ENCODE results near the gene CUX1. TPM values are rescaled to one million over a fixed set of nuclear protein-coding genes. Genes with fewer than 3 reads are reported as not detected.

The CUX1 gene
- total and polyA plus RNA-seq, 10 of the 15 experiments (the other 5 are each of a cell fraction or from before 2014, with no cell fraction given): 6.1 to 48.6 (median 25.9) TPM

GRCh38 chr7:102004848-102005247, 187.4 kb downstream of the CUX1 start:
- Histone ChIP-seq H2AFZ (ENCODE audit: control insufficient read depth, low read depth, low read length) (no peak overlapping the region), H3K27ac (ENCODE audit: control insufficient read depth, insufficient read depth) (no peak overlapping the region), H3K9ac (ENCODE audit: control insufficient read depth, insufficient read depth, low read length) (no peak overlapping the region), H4K20me1 (ENCODE audit: control insufficient read depth, insufficient read depth) (no peaks in the 10 kb centered on the region), H3K36me3 (ENCODE audit: control insufficient read depth in 2 of 2, insufficient read depth in 2 of 2, low read length in 1 of 2) (peaks cover 1 to 3% of the 10 kb centered on the region in 2 experiments; a peak in 2 of 4 replicates), H3K4me3 (no peak overlapping the region), H3K9me3 (replicated peaks; ENCODE audit: control insufficient read depth, insufficient read depth, low read length) (no peaks in the 10 kb centered on the region), H3K27me3 (replicated peaks in 1 of 2; ENCODE audit: control insufficient read depth in 2 of 2, insufficient read depth in 2 of 2, low read length in 1 of 2) (no peaks in the 10 kb centered on the region), H3K4me2 (ENCODE audit: control insufficient read depth, insufficient read depth) (no peak overlapping the region), H3K4me1 (ENCODE audit: control insufficient read depth, insufficient read depth, low read length) (peaks cover 13% of the 10 kb centered on the region), H3K79me2 (ENCODE audit: control insufficient read depth, insufficient read depth, low read length) (peaks cover 1% of the 10 kb centered on the region; the same call in 1 of the 2 replicates)
- WGBS (ENCODE audit: insufficient coverage, insufficient replicate concordance, low lambda C conversion rate, missing lambda C conversion rate): 90% methylated on average over 7 of the region's 7 CpGs
- ChIA-PET SMC1A (ENCODE audit: uncharacterized antibody, unreplicated experiment) (interaction anchor here (1.6 to 4.6 kb wide), 2 partner anchors 9 to 13 kb away, joined by 4 to 22 read pairs; no protein-coding TSS in a partner anchor), RAD21 (ENCODE audit: unreplicated experiment) (interaction anchor here (1.6 kb wide), 1 partner anchor 13 kb away, joined by 8 read pairs; no protein-coding TSS in a partner anchor), CTCF (interaction anchor here (2.3 kb wide), 1 partner anchor 13 kb away, joined by 8 read pairs; no protein-coding TSS in a partner anchor), POLR2A (no interaction called here)
- TF ChIP-seq LARP7 (IDR thresholded peaks at IDR 0.05): no peak
- TF ChIP-seq IRF3 (IDR thresholded peaks at IDR 0.05): no peak
- no peak for TF ChIP-seq USF2 (IDR thresholded peaks at IDR 0.05; ENCODE audit: borderline replicate concordance, low read depth, low read length)
- TF ChIP-seq SIN3A (IDR thresholded peaks at IDR 0.05; ENCODE audit: low read depth, low read length): no peak
- TF ChIP-seq USF1 (IDR thresholded peaks at IDR 0.05; ENCODE audit: borderline replicate concordance, extremely low read length, insufficient read depth, low read depth, low read length): no peak
- no peak for ATAC-seq
- in situ Hi-C loops (cut with MboI) (no loop called here), intact Hi-C loops (cut with micrococcal nuclease; ENCODE audit: unreplicated experiment) (no loop called here)
- FAIRE-seq: no peak
- no peak for DNase-seq (ENCODE audit: low read depth, low spot score)
- BruUV-seq (replicated peaks): no TSS peak
